ACC112 (cell line): Measurements from ENCODE around the gene CCNB3.
"Not testable (repeated sequence)": the region's sequence is repeated elsewhere in the genome, so short reads cannot be mapped to it uniquely, and the experiment has no call there.

Experiments
- H2AFZ ChIP-seq: fragments of 200-600 bp; sonication (generic); one replicate; pipeline ENCODE4 v1.6.0; 2017; ENCODE audit warnings: antibody characterized with exemption, low read length; ENCODE audit not compliant: unreplicated experiment
- H3K27ac ChIP-seq: fragments of 200-600 bp; sonication (generic); 2 replicates; pipeline ENCODE4 v1.5.1; 2014; ENCODE audit warnings: low read depth, mild to moderate bottlenecking, antibody characterized with exemption, low read length, moderate library complexity
- H3K27me3 ChIP-seq: fragments of 200-600 bp; sonication (generic); 2 replicates; pipeline ENCODE4 v1.6.1; 2014; ENCODE audit warnings: mild to moderate bottlenecking, antibody characterized with exemption, low read length, moderate library complexity, mixed read lengths; ENCODE audit not compliant: insufficient read depth
- H3K36me3 ChIP-seq: fragments of 200-600 bp; sonication (generic); 2 replicates; pipeline ENCODE4 v1.6.1; 2016; ENCODE audit warnings: mild to moderate bottlenecking, antibody characterized with exemption, low read length, moderate library complexity, mixed read lengths; ENCODE audit not compliant: insufficient read depth
- H3K4me1 ChIP-seq: fragments of 200-600 bp; sonication (generic); one replicate; pipeline ENCODE4 v1.6.1; 2016; ENCODE audit warnings: low read length, mixed read lengths; ENCODE audit not compliant: insufficient read depth, unreplicated experiment, control insufficient read depth
- H3K4me3 ChIP-seq: fragments of 200-600 bp; sonication (generic); 2 replicates; pipeline ENCODE4 v1.5.1; 2014; ENCODE audit warnings: mild to moderate bottlenecking, low read depth, low read length
- H3K79me2 ChIP-seq: fragments of 200-600 bp; sonication (generic); one replicate; pipeline ENCODE4 v1.6.0; 2016; ENCODE audit warnings: low read length; ENCODE audit not compliant: control insufficient read depth, unreplicated experiment, insufficient read depth

CCNB3 gene

GRCh38 chrX:50183891-50184290 lies 20.7 kb upstream of the CCNB3 start:
- no peak overlapping the region for H2AFZ ChIP-seq
- H3K4me1 ChIP-seq, result no peaks in the 10 kb centered on the region
- no peaks in the 10 kb centered on the region for H3K36me3 ChIP-seq
- no peaks in the 10 kb centered on the region for H3K79me2 ChIP-seq
- no peak overlapping the region for H3K4me3 ChIP-seq
- peaks cover 9% of the 10 kb centered on the region for H3K27me3 ChIP-seq
- H3K27ac ChIP-seq, result no peak overlapping the region

- no peak overlapping the region for H2AFZ ChIP-seq
These were observed 15.5 kb upstream of the CCNB3 start for GRCh38 chrX:50188859-50189600.

GRCh38 chrX:50198348-50198747 lies 6.2 kb upstream of the CCNB3 start:
- Histone ChIP-seq H3K79me2 (no peaks in the 10 kb centered on the region), H3K27me3 (peaks cover 7% of the 10 kb centered on the region; the same call in 1 of the 2 replicates), H2AFZ (no peak overlapping the region), H3K27ac (no peak overlapping the region), H3K4me1 (peaks cover 7% of the 10 kb centered on the region), H3K4me3 (no peak overlapping the region), H3K36me3 (no peaks in the 10 kb centered on the region)

More at GRCh38 chrX:50188859-50189600, 15.5 kb upstream of the CCNB3 start:
- Histone ChIP-seq H3K27me3 (peaks cover 9% of the 10 kb centered on the region), H3K4me1 (no peaks in the 10 kb centered on the region), H3K36me3 (no peaks in the 10 kb centered on the region), H3K27ac (no peak overlapping the region), H3K4me3 (no peak overlapping the region), H3K79me2 (no peaks in the 10 kb centered on the region)

- no peak within 1 kb of the TSS for H3K4me3 ChIP-seq
- no peaks in the 10 kb centered on the region for H3K36me3 ChIP-seq
- no peak within 1 kb of the TSS for H3K27ac ChIP-seq
- H3K27me3 ChIP-seq, result peaks cover 5% of the 10 kb centered on the region; the same call in 1 of the 2 replicates
- H3K4me1 ChIP-seq, result peaks cover 7% of the 10 kb centered on the region
- no peak within 1 kb of the TSS for H2AFZ ChIP-seq
- H3K79me2 ChIP-seq, result no peaks in the 10 kb centered on the region
These were observed 3.7 kb upstream of the CCNB3 start, which contains the start of gene AKAP4 for GRCh38 chrX:50200907-50201306. Gene AKAP4, minus strand, starts transcription at chrX:50201007. Its CDS starts 118 bp downstream, at chrX:50200889.

- H2AFZ ChIP-seq, result peak overlapping the region; percentile 68
- H3K27me3 ChIP-seq, result no peaks in the 10 kb centered on the region
- H3K79me2 ChIP-seq, result no peaks in the 10 kb centered on the region
- peak overlapping the region; percentile 34; the same call in 1 of the 2 replicates for H3K27ac ChIP-seq
- peaks cover 7% of the 10 kb centered on the region for H3K4me1 ChIP-seq
- no peaks in the 10 kb centered on the region for H3K36me3 ChIP-seq
- H3K4me3 ChIP-seq, result no peak overlapping the region
These were observed 2.0 kb upstream of the CCNB3 start for GRCh38 chrX:50202539-50202938.

- Histone ChIP-seq H3K27me3 (no peaks in the 10 kb centered on the region), H2AFZ (no peak overlapping the region), H3K27ac (no peak overlapping the region), H3K4me1 (peaks cover 7% of the 10 kb centered on the region), H3K4me3 (no peak overlapping the region), H3K36me3 (no peaks in the 10 kb centered on the region), H3K79me2 (no peaks in the 10 kb centered on the region)
These were observed 2.2 kb downstream of the CCNB3 start for GRCh38 chrX:50206753-50207152.

- Histone ChIP-seq H3K79me2 (no peaks in the 10 kb centered on the region), H2AFZ (no peak overlapping the region), H3K27ac (no peak overlapping the region), H3K36me3 (no peaks in the 10 kb centered on the region), H3K27me3 (no peaks in the 10 kb centered on the region), H3K4me1 (no peaks in the 10 kb centered on the region), H3K4me3 (no peak overlapping the region)
These were observed 6.9 kb downstream of the CCNB3 start for GRCh38 chrX:50211510-50211909.

- Histone ChIP-seq H3K27me3 (no peaks in the 10 kb centered on the region), H2AFZ (no peak overlapping the region), H3K4me1 (no peaks in the 10 kb centered on the region), H3K79me2 (no peaks in the 10 kb centered on the region), H3K27ac (no peak overlapping the region), H3K4me3 (no peak overlapping the region), H3K36me3 (no peaks in the 10 kb centered on the region)
These were observed 76.7 kb downstream of the CCNB3 start for GRCh38 chrX:50281253-50281652.

GRCh38 chrX:50327235-50327634 lies 122.7 kb downstream of the CCNB3 start:
- Histone ChIP-seq H3K27me3 (no peaks in the 10 kb centered on the region), H3K36me3 (no peaks in the 10 kb centered on the region), H3K4me3 (no peak overlapping the region), H3K27ac (no peak overlapping the region), H3K79me2 (no peaks in the 10 kb centered on the region), H3K4me1 (no peaks in the 10 kb centered on the region), H2AFZ (no peak overlapping the region)

- not testable (repeated sequence) for H3K27me3 ChIP-seq, H3K36me3 ChIP-seq, H3K4me1 ChIP-seq, H3K27ac ChIP-seq, H2AFZ ChIP-seq, H3K79me2 ChIP-seq, H3K4me3 ChIP-seq
These were observed 128.1 kb downstream of the CCNB3 start for GRCh38 chrX:50332668-50333067.

- H3K4me1 ChIP-seq, result no peaks in the 10 kb centered on the region
- no peak overlapping the region for H3K4me3 ChIP-seq
- no peaks in the 10 kb centered on the region for H3K79me2 ChIP-seq
- no peak overlapping the region for H2AFZ ChIP-seq
- H3K36me3 ChIP-seq, result no peaks in the 10 kb centered on the region
- no peaks in the 10 kb centered on the region for H3K27me3 ChIP-seq
- no peak overlapping the region for H3K27ac ChIP-seq
These were observed 128.7 kb downstream of the CCNB3 start for GRCh38 chrX:50333308-50333707.
